GM18870 (cell line): ENCODE results near the gene MOV10L1.
"Not testable (repeated sequence)": the region's sequence is repeated elsewhere in the genome, so short reads cannot be mapped to it uniquely, and the experiment has no call there.

Experiments
- ATAC-seq: cut with Tn5 transposase; IDR thresholded peaks from one replicate; pipeline ENCODE4 v1.9.1; 2021; ENCODE audit warnings: moderate library complexity; ENCODE audit not compliant: unreplicated experiment

MOV10L1 gene

GRCh38 chr22:50076646-50077535 lies 12.9 kb upstream of the MOV10L1 start:
- no peak for ATAC-seq

- ATAC-seq: no peak
These were observed 11.6 kb upstream of the MOV10L1 start for GRCh38 chr22:50078246-50078645.

DNA sequence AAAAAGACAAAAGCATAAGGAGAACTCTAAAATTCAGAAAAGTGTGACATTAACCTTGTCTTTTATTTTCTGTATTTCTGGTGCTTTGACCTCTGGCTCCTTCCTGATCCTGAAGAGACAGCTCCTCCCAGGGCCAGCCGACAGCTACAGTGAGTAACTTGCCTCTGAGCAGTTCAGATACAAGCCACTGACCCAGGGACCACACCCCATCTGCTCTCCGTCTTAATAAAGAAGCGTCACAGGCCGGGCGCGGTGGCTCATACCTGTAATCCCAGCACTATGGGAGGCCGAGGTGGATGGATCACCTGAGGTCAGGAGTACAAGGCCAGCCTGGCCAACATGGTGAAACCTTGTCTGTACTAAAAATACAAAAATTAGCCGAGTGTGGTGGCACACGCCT lies 11.0 kb upstream of the MOV10L1 start:
- no peak for ATAC-seq

DNA sequence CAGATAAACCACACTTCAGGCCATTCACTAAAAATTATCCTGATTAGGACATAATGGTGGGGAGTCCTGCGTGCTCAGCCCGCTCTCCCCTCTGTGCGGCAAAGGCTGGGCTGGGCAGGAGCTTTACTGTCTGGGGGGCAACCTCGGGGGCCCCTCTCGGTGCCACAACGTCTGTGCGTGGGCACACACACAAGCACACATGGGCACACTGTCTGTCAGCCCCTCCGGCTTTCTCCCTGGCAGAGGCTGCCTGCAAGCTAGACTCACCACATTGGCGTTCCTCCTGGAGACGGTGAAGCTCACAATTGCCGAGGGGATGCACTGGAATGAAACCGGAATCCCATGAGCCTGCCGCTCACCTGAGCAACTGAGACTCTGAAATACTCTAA lies 9.7 kb upstream of the MOV10L1 start:
- no peak for ATAC-seq

DNA sequence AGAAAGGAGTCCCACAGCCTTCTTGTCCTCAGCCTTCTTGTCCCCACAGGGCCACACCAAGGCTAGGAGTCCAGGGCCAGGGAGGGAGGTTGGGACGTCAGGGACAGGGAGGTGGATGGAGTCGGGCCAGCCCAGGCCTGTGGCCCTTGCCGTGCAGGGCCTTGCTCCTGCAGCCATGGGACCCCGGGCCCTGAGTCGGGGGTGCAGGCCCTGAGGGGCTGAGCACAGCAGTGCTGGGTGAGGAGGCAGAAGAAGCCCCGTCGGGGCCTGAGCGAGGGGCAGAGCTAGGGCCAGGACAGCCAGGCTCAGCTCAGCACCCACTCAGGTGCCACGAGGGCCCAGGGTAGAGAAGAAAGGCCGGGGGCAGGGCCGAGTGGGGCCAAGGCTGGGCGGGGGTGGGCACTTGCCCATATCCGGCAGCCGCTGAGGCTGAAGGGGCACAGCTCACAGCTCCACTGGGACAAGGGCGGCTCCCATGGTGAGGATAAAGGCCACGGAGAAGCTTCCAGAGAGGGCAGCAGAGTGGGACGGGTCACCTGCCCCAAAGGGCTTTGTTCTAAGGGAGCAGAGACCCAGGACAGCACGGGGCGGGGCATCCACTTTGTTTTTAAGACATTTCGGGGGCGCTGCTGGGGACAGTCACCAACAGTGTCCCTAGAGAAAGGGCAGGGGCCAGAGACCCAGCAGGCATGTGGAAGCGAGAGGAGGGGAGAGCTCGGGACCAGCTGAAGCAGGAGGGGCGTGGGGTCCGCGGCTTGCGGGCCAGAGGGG lies 8.2 kb upstream of the MOV10L1 start:
- ATAC-seq: no peak

- no peak for ATAC-seq
These were observed 7.5 kb upstream of the MOV10L1 start for GRCh38 chr22:50082197-50082715.

- ATAC-seq: no peak
These were observed 6.8 kb upstream of the MOV10L1 start for GRCh38 chr22:50082961-50083461.

GRCh38 chr22:50083462-50084079 lies 6.2 kb upstream of the MOV10L1 start:
- ATAC-seq: no peak

GRCh38 chr22:50084080-50084477 lies 5.7 kb upstream of the MOV10L1 start:
- ATAC-seq: no peak

GRCh38 chr22:50084614-50085021 lies 5.2 kb upstream of the MOV10L1 start:
- ATAC-seq: no peak

DNA sequence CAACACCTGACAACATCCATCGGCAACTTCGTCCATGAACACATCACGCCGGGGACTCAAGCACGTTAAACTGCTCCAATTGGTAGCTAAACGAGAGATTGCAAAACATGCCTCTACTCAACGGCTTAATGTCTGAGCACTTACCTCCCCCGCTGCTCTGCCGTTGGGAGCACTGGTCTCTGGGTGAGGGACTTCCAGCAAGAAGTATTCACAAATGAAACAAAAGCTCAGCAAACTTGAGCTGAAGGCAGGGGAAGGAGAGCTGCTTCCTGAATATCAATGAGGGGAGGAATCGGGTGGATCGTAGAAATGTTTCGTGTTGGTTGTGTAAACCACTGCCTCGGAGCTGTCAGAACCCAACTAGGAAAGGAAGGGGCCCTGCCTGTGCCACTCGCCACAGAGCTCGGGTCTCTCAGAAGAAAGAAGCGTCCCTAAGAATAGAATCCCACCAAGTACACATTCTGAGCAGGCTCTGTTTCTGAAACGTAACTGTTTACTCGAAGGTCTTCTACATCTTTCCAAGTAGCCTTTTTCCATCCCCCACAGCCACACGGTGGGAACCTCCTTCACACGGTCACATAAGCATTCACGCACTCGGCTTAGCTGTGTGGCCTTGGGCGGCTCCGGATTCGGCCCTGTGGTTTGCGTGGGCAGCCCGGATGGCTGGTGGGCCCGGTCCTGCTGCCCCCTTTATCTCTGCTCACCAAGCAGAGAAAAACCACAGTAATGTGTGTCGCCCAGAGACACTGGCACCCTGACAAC lies 4.4 kb upstream of the MOV10L1 start, which contains the start of gene MLC1:
TSS of gene MLC1 (minus strand) at position 216 of the 762 bp plus-strand sequence. CDS start 524 bp downstream, outside the sequence.
- ATAC-seq: no peak

DNA sequence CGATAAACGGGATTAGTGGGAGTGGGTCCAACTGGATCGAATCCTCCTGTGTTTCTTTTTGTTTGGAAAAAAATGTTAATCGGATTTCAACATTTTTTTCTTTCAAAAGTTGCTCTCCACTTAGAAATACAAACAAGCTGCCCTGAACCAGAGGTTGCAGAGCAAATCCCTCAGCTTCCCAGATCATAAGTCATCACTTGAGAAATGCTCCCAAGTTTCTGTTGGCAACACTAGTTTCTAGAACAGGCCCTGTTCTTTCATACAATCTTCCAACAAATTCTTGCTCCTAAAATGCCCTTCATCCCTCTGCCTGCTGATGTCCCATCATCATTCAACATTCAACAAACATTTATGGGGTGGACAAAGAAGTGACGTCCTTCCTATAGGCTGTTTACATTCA lies 3.3 kb upstream of the MOV10L1 start:
- ATAC-seq: no peak

DNA sequence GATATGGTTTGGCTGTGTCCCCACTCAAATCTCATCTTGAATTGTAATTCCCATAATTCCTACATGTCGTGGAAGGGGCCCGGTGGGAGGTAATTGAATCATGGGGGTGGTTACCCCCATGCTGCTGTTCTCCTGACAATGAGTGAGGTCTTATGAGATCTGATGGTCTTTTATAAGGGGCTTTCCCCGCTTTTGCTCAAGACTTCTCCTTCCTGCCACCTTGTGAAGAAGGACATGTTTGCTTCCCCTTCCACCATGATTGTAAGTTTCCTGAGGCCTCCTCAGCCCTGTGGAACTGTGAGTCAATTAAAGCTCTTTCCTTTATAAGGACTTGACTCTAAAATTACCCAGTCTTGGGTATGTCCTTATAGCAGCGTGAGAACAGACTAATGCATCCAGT lies 2.8 kb upstream of the MOV10L1 start:
- ATAC-seq: not testable (repeated sequence)

DNA sequence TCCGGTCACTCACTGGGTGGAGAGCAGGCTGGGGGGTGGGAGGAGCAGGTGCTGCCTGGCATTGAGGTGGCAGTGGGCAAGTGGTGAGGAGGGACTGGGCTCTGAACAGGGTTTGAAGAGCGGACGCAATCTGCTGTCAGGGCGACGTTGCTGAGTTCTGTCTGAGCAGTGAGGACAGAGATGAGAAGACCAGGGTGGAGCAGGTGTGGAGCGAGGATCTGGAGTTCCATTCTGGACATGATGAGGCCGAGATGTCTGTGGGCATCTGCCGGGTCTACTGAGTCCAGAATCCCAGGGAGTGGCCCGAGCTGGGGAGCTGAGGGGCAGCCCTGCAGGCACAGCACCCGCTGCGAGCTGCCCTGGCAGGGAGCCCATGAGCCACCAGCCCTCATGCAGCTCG lies 2.2 kb upstream of the MOV10L1 start:
- no peak for ATAC-seq

- no peak for ATAC-seq
These were observed 1.7 kb upstream of the MOV10L1 start for GRCh38 chr22:50088096-50088495.

- ATAC-seq: no peak
These were observed 575 bp upstream of the MOV10L1 start for GRCh38 chr22:50089231-50089630.

- ATAC-seq: no peak
These were observed 557 bp downstream of the MOV10L1 start for GRCh38 chr22:50090412-50090714.

GRCh38 chr22:50091092-50091768 lies 1.4 kb downstream of the MOV10L1 start:
- ATAC-seq: no peak

DNA sequence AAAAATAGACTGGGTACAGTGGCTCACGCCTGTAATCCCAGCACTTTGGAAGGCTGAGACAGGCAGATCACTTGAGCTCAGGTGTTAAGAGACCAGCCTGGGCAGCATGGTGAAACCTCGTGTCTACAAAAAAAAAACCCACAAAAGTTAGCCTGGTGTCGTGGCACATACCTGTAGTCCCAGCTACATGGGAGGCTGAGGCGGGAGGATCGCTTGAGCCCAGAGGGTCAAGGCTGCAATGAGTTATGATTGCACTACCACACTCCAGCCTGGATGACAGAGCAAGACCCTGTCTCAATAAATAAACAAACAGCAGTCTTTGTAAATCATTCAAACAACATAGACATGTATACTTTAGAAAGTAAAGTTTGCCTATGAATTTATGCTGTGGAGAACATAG lies 2.5 kb downstream of the MOV10L1 start:
- no peak for ATAC-seq

- no peak for ATAC-seq
These were observed 8.2 kb downstream of the MOV10L1 start for GRCh38 chr22:50098052-50098451.
